GM21447 (cell line): ENCODE measurements around the gene SMPDL3B.

Experiments
- ATAC-seq: cut with Tn5 transposase; IDR thresholded peaks from one replicate; pipeline ENCODE4 v1.9.1; 2021; ENCODE audit not compliant: unreplicated experiment

Gene SMPDL3B, protein sequence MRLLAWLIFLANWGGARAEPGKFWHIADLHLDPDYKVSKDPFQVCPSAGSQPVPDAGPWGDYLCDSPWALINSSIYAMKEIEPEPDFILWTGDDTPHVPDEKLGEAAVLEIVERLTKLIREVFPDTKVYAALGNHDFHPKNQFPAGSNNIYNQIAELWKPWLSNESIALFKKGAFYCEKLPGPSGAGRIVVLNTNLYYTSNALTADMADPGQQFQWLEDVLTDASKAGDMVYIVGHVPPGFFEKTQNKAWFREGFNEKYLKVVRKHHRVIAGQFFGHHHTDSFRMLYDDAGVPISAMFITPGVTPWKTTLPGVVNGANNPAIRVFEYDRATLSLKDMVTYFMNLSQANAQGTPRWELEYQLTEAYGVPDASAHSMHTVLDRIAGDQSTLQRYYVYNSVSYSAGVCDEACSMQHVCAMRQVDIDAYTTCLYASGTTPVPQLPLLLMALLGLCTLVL

GRCh38 chr1:27934818-27935549 lies at the start of gene SMPDL3B:
SMPDL3B (plus strand) TSS chr1:27935000; CDS start chr1:27935184, 184 bp downstream.
- ATAC-seq: no peak

GRCh38 chr1:27885114-27885528 lies 49.7 kb upstream of the SMPDL3B start:
- ATAC-seq: no peak

DNA sequence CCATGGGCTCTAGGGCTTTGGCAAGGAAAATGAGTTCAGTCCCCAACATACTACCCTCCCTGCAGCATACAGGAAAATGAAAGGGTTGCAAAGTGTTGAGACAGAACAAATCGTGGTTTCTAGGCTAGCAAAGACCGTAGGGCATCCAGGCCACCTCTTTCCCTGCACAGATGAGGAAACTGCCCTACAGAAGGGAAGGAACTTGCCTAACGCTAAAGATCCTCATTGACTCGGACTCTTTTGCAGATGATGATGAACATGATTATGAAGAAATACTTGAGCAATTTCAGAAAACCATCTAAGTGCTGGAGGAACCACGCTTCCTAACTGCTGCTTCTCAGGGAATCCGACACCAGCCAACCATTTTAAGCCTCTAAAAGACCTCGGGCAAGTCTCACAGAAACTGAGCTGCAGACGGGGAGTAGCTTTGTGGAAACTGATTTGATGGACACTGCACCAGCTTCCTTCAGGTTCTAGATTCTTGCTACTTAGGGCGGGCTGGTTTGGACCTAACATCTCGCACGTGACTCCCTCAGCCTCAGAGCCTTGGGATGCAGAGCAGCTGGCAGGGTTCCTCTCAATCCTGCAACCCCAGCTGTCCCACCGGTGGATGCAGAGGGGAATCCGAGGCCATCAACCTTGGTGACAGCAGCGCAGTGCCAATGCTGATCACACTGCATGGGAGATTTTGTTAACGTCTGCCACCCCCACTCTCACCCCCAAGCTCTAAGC lies 49.0 kb upstream of the SMPDL3B start:
- ATAC-seq: no peak

- ATAC-seq: no peak
Measured at GRCh38 chr1:27886353-27886679, 48.5 kb upstream of the SMPDL3B start.

DNA sequence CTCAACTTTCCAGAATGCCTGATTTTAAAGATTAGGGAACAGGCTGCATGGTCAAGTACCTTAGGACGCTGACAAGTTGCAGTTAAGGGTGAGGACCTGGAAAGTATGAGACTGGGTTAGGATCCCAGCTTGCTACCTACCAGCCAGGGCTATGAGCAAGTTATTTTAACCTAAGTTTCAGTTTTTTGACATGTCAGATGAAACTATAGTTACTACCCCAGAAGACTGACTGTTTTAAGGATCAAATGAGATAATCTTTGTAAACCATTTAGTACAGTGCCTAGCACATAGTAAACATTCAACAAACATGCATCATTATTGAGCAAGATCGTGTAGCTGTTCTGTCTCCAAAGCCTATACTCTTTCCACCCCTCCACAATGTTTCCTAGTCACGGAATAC lies 48.1 kb upstream of the SMPDL3B start:
- ATAC-seq: no peak

DNA sequence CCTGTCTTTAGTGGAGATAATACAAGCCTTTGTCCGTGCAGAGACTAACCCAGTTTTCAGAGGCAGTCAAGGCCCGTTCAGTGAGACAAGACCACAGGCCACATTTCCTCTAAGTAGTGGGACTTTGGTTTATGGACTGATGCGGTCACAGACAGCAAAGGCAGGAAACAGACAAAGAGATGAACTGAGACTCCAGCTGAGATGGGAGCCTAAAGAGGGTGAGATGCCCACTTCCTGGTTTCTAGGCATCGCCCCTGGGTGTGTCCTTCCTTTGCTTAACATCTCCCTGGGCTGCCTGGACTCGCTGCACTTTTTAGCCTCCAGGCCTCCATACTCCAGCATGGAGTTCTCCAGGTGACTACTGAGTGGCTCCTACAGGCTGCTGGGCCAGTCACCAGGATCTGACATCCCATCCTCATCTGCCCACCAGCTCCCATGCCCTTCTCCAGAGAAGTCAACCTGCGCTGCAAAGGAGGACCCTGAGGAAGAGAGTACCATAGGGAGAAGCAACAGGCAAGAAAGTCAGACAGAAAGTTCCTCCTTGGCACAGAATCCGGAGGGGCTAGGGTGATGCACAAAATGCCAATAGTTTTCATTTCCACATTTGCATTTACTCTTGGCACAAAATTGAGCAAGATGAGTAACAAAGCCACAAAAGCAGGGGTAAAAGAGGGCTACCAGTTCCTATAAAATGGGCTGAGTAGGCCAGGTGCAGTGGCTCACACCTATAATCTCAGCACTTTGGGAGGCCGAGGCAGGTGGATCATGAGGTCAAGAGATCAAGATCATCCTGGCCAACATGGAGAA lies 47.4 kb upstream of the SMPDL3B start:
- no peak for ATAC-seq

DNA sequence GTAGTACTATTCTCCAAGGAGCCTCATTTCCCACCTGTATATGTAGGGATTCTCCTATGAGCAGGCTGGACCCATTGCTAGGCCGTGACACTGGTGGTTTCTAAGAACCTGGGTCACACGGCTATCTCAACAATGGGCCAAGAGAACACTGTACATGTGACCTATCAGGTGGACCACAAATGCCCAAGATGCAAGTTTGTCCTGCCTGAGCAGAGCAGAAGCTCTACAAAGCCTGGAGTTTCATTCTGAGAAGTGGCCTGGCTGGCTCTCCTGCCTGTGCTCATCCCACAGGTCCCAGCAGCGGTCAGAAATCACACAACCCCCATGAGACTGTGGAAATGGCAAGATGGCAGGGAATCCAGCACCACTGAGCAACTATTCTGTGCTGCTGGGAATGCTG lies 45.3 kb upstream of the SMPDL3B start:
- ATAC-seq: no peak

GRCh38 chr1:27891196-27891889 lies 43.5 kb upstream of the SMPDL3B start:
- ATAC-seq: no peak

- ATAC-seq: no peak
Measured at GRCh38 chr1:27894521-27894920, 40.3 kb upstream of the SMPDL3B start.

DNA sequence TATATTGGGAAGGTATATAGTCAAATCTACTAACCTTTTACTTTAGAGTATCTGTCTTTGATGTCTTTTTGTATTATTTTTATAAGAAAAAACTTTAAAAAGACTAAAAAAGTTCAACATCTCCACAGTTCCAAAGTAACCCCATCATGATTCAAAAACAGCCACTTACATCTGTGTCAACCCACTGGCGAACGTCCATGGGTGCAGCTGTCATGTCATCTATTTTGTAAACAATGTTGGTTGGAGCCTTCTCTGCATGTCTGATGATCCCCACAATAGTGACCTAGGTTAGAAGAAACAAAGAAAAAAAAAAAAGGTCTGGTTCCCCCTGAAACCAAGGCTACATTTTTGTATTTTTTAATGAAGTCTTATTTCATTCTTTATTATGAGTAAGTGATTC lies 28.0 kb upstream of the SMPDL3B start:
- ATAC-seq: no peak

DNA sequence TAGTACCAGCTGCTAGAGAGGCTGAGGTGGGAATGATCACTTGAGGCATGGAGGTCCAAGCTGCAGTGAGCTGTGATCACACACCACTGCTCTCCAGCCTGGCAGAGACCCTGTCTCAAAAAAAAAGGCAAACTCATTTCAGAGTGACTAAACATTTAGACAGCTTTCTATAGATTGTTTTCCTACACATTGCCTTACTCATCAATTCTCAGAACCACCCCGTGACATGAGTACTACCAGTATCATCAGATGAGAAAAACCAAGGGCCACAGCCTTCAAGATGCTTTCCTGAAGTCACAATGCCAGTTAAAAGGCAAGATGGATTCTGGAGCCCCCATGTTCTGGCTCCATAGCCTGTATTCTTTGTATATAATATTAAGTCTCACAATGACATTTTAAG lies 22.4 kb upstream of the SMPDL3B start:
- ATAC-seq: no peak

GRCh38 chr1:27915082-27915575 lies 19.7 kb upstream of the SMPDL3B start:
- no peak for ATAC-seq

GRCh38 chr1:27922272-27922671 lies 12.5 kb upstream of the SMPDL3B start:
- no peak for ATAC-seq

GRCh38 chr1:27928216-27928954 lies 6.4 kb upstream of the SMPDL3B start:
- ATAC-seq: no peak

DNA sequence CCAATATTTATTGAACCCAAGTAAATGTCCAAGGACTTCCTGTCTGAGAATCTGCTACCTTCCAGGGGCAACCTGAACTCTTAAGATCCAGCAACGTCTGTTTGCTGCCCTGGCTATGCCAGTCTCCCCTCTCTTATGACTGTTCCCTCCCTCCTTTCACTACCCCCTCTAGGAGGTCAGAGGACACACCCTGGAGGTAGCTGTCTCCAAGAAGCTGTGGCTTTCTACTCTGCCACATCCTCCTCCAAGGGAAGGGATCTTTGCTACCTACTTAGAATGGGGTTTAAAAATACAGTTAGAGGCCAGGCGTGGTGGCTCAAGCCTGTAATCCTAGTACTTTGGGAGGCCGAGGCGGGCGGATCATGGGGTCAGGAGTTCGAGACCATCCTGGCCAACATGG lies 3.6 kb upstream of the SMPDL3B start:
- no peak for ATAC-seq

- no peak for ATAC-seq
Measured at GRCh38 chr1:27931759-27932158, 3.0 kb upstream of the SMPDL3B start.

DNA sequence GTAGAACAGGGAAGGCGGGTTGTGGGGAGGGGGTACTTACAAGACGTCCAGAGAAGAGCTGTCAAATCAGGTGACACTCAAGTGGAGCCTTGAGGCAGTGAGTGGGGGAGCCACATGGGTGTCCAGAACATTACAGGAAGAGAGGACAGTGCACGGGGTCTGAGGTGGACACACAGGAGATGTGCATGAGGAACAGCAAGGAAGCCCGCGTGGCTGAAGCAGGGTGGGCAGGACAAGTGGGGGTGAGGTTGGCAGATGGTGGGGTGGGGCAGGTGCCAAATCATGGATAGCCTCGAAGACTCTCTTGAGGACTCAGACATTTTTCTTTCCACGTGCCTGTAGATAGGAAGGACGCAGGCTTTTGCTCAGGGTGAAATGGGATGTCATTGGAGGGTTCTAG lies 921 bp downstream of the SMPDL3B start:
- no peak for ATAC-seq

DNA sequence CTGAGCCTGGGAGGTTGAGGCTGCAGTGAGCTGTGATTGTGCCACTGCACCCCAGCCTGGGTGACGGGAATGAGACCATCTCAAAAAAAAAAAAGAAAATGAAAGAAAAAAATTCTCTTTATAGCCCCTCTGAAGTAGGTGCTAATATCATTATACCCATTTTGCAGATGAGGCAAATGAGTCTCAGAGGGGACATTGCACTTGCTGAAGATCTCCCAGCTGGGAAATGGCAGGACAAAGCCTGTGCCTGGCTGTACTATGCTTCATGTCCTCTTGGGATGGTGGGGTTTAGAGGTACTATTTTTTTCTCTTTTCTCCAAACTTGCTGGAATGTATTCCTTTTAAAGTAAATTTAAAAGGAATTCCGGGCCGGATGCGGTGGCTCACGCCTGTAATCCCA lies 1.6 kb downstream of the SMPDL3B start:
- ATAC-seq: no peak

GRCh38 chr1:27937524-27937836 lies 2.7 kb downstream of the SMPDL3B start:
- ATAC-seq: no peak

GRCh38 chr1:27938488-27938887 lies 3.7 kb downstream of the SMPDL3B start:
- no peak for ATAC-seq
